Liver (tissue), 3 donors: Measurements from ENCODE around the gene FCHSD1.

Experiments used
- ATF3 ChIP-seq: IDR thresholded peaks from 2 replicates; pipeline ENCODE4 v1.6.1; 2016; ENCODE audit warnings: antibody characterized with exemption
- CTCF ChIP-seq: fragments of 150-350 bp; IDR thresholded peaks from 2 replicates; pipeline ENCODE4 v1.5.1; 2017; ENCODE audit warnings: improper control_type of control experiment, low read depth, low read length; ENCODE audit not compliant: missing input control
- EGR1 ChIP-seq, 2 donors: IDR thresholded peaks; 2 replicates each; pipeline ENCODE4 v1.6.1; 2016 to 2018; ENCODE audit warnings: antibody characterized with exemption in 2 of 2, low read depth in 2 of 2
- GABPA ChIP-seq, 2 donors: IDR thresholded peaks in 1 of 2; conservative IDR thresholded peaks in 1 of 2; 2 replicates each; pipeline ENCODE4 v1.6.1; 2016; ENCODE audit warnings: antibody characterized with exemption in 2 of 2, mild to moderate bottlenecking in 1 of 2, moderate library complexity in 1 of 2
- JUND ChIP-seq, 2 donors: IDR thresholded peaks; 2 replicates each; pipeline ENCODE4 v1.6.1; 2016; ENCODE audit warnings: antibody characterized with exemption in 2 of 2
- MAX ChIP-seq: IDR thresholded peaks from 2 replicates; pipeline ENCODE4 v1.6.1; 2016; ENCODE audit warnings: antibody characterized with exemption
- NR2F2 ChIP-seq: IDR thresholded peaks from 2 replicates; pipeline ENCODE4 v1.6.1; 2016; ENCODE audit warnings: antibody characterized with exemption
- RAD21 ChIP-seq, 2 donors: IDR thresholded peaks; 2 replicates each; pipeline ENCODE4 v1.6.1; 2016; ENCODE audit warnings: antibody characterized with exemption in 2 of 2, mild to moderate bottlenecking in 2 of 2
- REST ChIP-seq: IDR thresholded peaks from 2 replicates; pipeline ENCODE4 v1.6.1; 2016; ENCODE audit warnings: antibody characterized with exemption, mild to moderate bottlenecking
- RXRA ChIP-seq, 2 donors: IDR thresholded peaks; 2 replicates each; pipeline ENCODE4 v1.6.1; 2017 to 2018; ENCODE audit warnings: antibody characterized with exemption in 2 of 2, mild to moderate bottlenecking in 1 of 2
- SP1 ChIP-seq: IDR thresholded peaks from 2 replicates; pipeline ENCODE4 v1.6.1; 2018; ENCODE audit warnings: antibody characterized with exemption, mild to moderate bottlenecking
- TAF1 ChIP-seq: conservative IDR thresholded peaks from 2 replicates; pipeline ENCODE4 v1.6.1; 2016; ENCODE audit warnings: antibody characterized with exemption, mild to moderate bottlenecking
- YY1 ChIP-seq: IDR thresholded peaks from 2 replicates; pipeline ENCODE4 v1.6.1; 2016; ENCODE audit warnings: antibody characterized with exemption, mild to moderate bottlenecking
- donor health status: healthy.
- donor health status: healthy.

- TF ChIP-seq MAX (no peak), CTCF (no peak), TAF1 (no peak), NR2F2 (no peak), SP1 (no peak), ATF3 (no peak), RAD21 (IDR thresholded peaks at IDR 0.05) (no peak), REST (no peak), YY1 (no peak), GABPA (IDR thresholded peaks at IDR 0.05 in 1 of 2, conservative IDR thresholded peaks at IDR 0.05 in 1 of 2) (no peak), JUND (IDR thresholded peaks at IDR 0.05) (no peak), RXRA (IDR thresholded peaks at IDR 0.05) (no peak), EGR1 (IDR thresholded peaks at IDR 0.05; ENCODE audit: low read depth in 2 of 2) (no peak)
These were observed 4.0 kb downstream of the FCHSD1 start for GRCh38 chr5:141647242-141647641.
